ENCODE measurements around the gene C4orf50. TPM values are rescaled to one million over a fixed set of nuclear protein-coding genes. Genes with fewer than 3 reads are reported as not detected.

C4orf50 gene
- total and polyA plus RNA-seq, 10 of the 15 experiments (the other 5 are each of a cell fraction or from before 2014, with no cell fraction given) = 0.04 to 0.09 (median 0.05) TPM; not detected in 3

DNA sequence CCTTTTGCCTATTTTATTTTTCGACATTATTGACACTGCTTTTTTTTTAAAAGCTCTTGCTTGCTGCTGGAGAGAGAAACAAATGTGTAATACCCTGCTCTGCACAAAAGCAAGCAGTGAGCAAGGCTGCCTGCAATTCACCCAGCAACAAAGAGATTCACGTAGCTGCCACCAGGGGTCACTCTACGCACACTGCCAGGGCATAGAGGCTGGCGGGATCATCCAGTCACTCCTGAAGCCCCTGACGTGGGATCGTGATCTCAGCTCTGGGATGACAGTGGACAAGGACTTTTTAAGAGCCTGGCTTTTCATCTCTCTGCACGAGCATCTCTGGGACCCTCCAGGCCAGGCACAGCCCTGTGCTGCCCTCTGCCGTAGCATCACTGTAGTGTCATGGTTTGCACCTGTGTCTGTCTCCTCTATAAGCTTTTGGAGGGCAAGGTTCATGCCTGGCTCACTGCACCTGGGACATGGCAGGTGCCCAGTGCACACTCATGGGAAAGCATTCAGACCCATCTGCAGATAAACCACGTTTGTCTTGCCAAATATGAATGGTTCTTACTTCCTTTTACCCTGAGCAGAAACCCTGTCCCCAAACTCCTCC, 19.8 kb downstream of the C4orf50 start:
- H3K27me3 ChIP-seq (replicated peaks in 1 of 2; ENCODE audit: control insufficient read depth in 2 of 2, insufficient read depth in 2 of 2, low read length in 1 of 2) = no peaks in the 10 kb centered on the region; a peak in 2 of 4 replicates
- H3K36me3 ChIP-seq (ENCODE audit: control insufficient read depth in 2 of 2, insufficient read depth in 2 of 2, low read length in 1 of 2) = no peaks in the 10 kb centered on the region
- ATAC-seq (peak; percentile 94), FAIRE-seq (peak; percentile 78), DNase-seq (ENCODE audit: low read depth, low spot score) (no peak)
- H3K79me2 ChIP-seq (ENCODE audit: control insufficient read depth, insufficient read depth, low read length) = no peaks in the 10 kb centered on the region
- TF ChIP-seq, protein P1, sequence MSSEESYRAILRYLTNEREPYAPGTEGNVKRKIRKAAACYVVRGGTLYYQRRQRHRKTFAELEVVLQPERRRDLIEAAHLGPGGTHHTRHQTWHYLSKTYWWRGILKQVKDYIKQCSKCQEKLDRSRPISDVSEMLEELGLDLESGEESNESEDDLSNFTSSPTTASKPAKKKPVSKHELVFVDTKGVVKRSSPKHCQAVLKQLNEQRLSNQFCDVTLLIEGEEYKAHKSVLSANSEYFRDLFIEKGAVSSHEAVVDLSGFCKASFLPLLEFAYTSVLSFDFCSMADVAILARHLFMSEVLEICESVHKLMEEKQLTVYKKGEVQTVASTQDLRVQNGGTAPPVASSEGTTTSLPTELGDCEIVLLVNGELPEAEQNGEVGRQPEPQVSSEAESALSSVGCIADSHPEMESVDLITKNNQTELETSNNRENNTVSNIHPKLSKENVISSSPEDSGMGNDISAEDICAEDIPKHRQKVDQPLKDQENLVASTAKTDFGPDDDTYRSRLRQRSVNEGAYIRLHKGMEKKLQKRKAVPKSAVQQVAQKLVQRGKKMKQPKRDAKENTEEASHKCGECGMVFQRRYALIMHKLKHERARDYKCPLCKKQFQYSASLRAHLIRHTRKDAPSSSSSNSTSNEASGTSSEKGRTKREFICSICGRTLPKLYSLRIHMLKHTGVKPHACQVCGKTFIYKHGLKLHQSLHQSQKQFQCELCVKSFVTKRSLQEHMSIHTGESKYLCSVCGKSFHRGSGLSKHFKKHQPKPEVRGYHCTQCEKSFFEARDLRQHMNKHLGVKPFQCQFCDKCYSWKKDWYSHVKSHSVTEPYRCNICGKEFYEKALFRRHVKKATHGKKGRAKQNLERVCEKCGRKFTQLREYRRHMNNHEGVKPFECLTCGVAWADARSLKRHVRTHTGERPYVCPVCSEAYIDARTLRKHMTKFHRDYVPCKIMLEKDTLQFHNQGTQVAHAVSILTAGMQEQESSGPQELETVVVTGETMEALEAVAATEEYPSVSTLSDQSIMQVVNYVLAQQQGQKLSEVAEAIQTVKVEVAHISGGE (CRISPR knock-in tag; IDR thresholded peaks at IDR 0.05) = no peak
- TF ChIP-seq, protein P2, sequence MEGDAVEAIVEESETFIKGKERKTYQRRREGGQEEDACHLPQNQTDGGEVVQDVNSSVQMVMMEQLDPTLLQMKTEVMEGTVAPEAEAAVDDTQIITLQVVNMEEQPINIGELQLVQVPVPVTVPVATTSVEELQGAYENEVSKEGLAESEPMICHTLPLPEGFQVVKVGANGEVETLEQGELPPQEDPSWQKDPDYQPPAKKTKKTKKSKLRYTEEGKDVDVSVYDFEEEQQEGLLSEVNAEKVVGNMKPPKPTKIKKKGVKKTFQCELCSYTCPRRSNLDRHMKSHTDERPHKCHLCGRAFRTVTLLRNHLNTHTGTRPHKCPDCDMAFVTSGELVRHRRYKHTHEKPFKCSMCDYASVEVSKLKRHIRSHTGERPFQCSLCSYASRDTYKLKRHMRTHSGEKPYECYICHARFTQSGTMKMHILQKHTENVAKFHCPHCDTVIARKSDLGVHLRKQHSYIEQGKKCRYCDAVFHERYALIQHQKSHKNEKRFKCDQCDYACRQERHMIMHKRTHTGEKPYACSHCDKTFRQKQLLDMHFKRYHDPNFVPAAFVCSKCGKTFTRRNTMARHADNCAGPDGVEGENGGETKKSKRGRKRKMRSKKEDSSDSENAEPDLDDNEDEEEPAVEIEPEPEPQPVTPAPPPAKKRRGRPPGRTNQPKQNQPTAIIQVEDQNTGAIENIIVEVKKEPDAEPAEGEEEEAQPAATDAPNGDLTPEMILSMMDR (IDR thresholded peaks at IDR 0.05 in 2 of 3, conservative IDR thresholded peaks at IDR 0.05 in 1 of 3; ENCODE audit: control insufficient read depth in 2 of 3, extremely low read depth in 1 of 3, insufficient read depth in 1 of 3, low read depth in 3 of 3, low read length in 3 of 3) = peak; percentile 93 to 98 (median 94)
- TF ChIP-seq RAD21 (IDR thresholded peaks at IDR 0.05; ENCODE audit: insufficient read depth, low read depth, low read length) (peak; percentile 91), RFX5 (IDR thresholded peaks at IDR 0.05; ENCODE audit: low read depth, low read length) (peak; percentile 82), SMC3 (IDR thresholded peaks at IDR 0.05; ENCODE audit: borderline replicate concordance, low read length) (peak; percentile 82), SMARCA5 (IDR thresholded peaks at IDR 0.05) (peak; percentile 79), RB1 (IDR thresholded peaks at IDR 0.05; ENCODE audit: borderline replicate concordance) (peak; percentile 54; the same call in 1 of the 2 replicates)
- TF ChIP-seq, protein P3, sequence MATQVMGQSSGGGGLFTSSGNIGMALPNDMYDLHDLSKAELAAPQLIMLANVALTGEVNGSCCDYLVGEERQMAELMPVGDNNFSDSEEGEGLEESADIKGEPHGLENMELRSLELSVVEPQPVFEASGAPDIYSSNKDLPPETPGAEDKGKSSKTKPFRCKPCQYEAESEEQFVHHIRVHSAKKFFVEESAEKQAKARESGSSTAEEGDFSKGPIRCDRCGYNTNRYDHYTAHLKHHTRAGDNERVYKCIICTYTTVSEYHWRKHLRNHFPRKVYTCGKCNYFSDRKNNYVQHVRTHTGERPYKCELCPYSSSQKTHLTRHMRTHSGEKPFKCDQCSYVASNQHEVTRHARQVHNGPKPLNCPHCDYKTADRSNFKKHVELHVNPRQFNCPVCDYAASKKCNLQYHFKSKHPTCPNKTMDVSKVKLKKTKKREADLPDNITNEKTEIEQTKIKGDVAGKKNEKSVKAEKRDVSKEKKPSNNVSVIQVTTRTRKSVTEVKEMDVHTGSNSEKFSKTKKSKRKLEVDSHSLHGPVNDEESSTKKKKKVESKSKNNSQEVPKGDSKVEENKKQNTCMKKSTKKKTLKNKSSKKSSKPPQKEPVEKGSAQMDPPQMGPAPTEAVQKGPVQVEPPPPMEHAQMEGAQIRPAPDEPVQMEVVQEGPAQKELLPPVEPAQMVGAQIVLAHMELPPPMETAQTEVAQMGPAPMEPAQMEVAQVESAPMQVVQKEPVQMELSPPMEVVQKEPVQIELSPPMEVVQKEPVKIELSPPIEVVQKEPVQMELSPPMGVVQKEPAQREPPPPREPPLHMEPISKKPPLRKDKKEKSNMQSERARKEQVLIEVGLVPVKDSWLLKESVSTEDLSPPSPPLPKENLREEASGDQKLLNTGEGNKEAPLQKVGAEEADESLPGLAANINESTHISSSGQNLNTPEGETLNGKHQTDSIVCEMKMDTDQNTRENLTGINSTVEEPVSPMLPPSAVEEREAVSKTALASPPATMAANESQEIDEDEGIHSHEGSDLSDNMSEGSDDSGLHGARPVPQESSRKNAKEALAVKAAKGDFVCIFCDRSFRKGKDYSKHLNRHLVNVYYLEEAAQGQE (IDR thresholded peaks at IDR 0.05; ENCODE audit: low read depth, low read length) = no peak
- POLR2A ChIA-PET = no interaction called here
- no peak overlapping the region for H3K27ac ChIP-seq (ENCODE audit: control insufficient read depth, insufficient read depth)
- no peaks in the 10 kb centered on the region for H3K9me3 ChIP-seq (replicated peaks; ENCODE audit: control insufficient read depth, insufficient read depth, low read length)
- H4K20me1 ChIP-seq (ENCODE audit: control insufficient read depth, insufficient read depth) = no peaks in the 10 kb centered on the region
- H3K4me3 ChIP-seq = no peak overlapping the region
- CTCF ChIA-PET = interaction anchor here (0.7 to 4.8 kb wide), 46 partner anchors 8 to 1083 kb away, joined by 3 to 80 read pairs (median 4); partner anchors contain the start of genes C4orf50 and JAKMIP1
- intact Hi-C loops (cut with micrococcal nuclease; ENCODE audit: unreplicated experiment) = loop anchor here (1.0 to 5.0 kb wide), 4 partner anchors 88 to 333 kb away; no protein-coding TSS in a partner anchor
- WGBS (ENCODE audit: insufficient coverage, insufficient replicate concordance, low lambda C conversion rate, missing lambda C conversion rate) = under 1% methylated on average over 9 of the region's 9 CpGs
- no peak overlapping the region for H2AFZ ChIP-seq (ENCODE audit: control insufficient read depth, low read depth, low read length)
- H3K4me2 ChIP-seq (ENCODE audit: control insufficient read depth, insufficient read depth) = no peak overlapping the region
- in situ Hi-C loops (cut with MboI) = loop anchor here (5.0 kb wide), 1 partner anchor 329 kb away; no protein-coding TSS in a partner anchor
- SMC1A ChIA-PET (ENCODE audit: uncharacterized antibody, unreplicated experiment) = interaction anchor here (0.7 to 4.9 kb wide), 10 partner anchors 17 to 591 kb away, joined by 3 to 40 read pairs (median 4); no protein-coding TSS in a partner anchor
- no peak overlapping the region for H3K9ac ChIP-seq (ENCODE audit: control insufficient read depth, insufficient read depth, low read length)
- peaks cover 11% of the 10 kb centered on the region for H3K4me1 ChIP-seq (ENCODE audit: control insufficient read depth, insufficient read depth, low read length)
- BruUV-seq (replicated peaks) = no TSS peak
- RAD21 ChIA-PET (ENCODE audit: unreplicated experiment) = interaction anchor here (0.9 to 3.5 kb wide), 9 partner anchors 10 to 332 kb away, joined by 3 to 26 read pairs (median 5); no protein-coding TSS in a partner anchor

Data from GM12878 (cell line).